ENCODE measurements around the gene DRC1. TPM values are rescaled to one million over a fixed set of nuclear protein-coding genes. Genes with fewer than 3 reads are reported as not detected.

The DRC1 gene
- total RNA-seq, 4 donors from 2014 or later = not detected

DNA sequence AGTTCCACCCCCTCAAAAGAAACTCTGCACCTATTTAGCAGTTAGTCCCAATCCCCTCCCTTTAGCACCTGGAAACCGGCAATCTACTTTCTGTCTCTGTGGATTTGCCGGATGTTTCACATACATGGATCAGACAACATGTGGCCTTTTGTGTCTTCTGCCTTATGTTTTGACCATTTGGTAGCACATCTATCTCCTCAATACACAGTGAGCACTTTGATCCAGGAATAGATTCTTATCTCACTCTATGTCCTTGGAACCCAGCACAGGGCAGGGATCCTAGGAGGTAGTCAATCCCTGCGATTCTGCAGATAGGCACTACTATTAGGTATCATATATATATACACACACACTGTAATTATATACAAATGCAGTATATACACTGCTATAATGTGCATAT, 80.0 kb downstream of the DRC1 start:
- H3K27ac ChIP-seq = no peak overlapping the region
- no peak for DNase-seq
- intact Hi-C loops (cut with DNase I; ENCODE audit: low total_unique reads) = no loop called here
- no peaks in the 10 kb centered on the region for H3K36me3 ChIP-seq
- 83 to 86% methylated on average over 3 of the region's 3 CpGs for WGBS, 2 donors (ENCODE audit: low coverage in 1 of 2)
- no peak for TF ChIP-seq POLR2A (IDR thresholded peaks at IDR 0.05)
- TF ChIP-seq, protein P1, sequence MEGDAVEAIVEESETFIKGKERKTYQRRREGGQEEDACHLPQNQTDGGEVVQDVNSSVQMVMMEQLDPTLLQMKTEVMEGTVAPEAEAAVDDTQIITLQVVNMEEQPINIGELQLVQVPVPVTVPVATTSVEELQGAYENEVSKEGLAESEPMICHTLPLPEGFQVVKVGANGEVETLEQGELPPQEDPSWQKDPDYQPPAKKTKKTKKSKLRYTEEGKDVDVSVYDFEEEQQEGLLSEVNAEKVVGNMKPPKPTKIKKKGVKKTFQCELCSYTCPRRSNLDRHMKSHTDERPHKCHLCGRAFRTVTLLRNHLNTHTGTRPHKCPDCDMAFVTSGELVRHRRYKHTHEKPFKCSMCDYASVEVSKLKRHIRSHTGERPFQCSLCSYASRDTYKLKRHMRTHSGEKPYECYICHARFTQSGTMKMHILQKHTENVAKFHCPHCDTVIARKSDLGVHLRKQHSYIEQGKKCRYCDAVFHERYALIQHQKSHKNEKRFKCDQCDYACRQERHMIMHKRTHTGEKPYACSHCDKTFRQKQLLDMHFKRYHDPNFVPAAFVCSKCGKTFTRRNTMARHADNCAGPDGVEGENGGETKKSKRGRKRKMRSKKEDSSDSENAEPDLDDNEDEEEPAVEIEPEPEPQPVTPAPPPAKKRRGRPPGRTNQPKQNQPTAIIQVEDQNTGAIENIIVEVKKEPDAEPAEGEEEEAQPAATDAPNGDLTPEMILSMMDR (IDR thresholded peaks at IDR 0.05) = no peak
- no peak for TF ChIP-seq POLR2AphosphoS5 (IDR thresholded peaks at IDR 0.05)
- no peaks in the 10 kb centered on the region for H3K27me3 ChIP-seq
- no peak overlapping the region for H3K4me3 ChIP-seq
- in situ Hi-C loops (cut with MboI; ENCODE audit: low pct_ligation_motif_present in 1 of 4, low pct_unique_long_range_greater_than_20kb in 1 of 4, low sequenced_read_pairs in 3 of 4) = no loop called here
- H3K4me1 ChIP-seq = no peaks in the 10 kb centered on the region
- H3K9me3 ChIP-seq = no peaks in the 10 kb centered on the region

GRCh38 chr2:26482211-26483026, 80.7 kb downstream of the DRC1 start:
- H3K4me3 ChIP-seq = no peak overlapping the region
- H3K4me1 ChIP-seq = no peaks in the 10 kb centered on the region
- intact Hi-C loops (cut with DNase I; ENCODE audit: low total_unique reads) = no loop called here
- TF ChIP-seq, protein P1 (IDR thresholded peaks at IDR 0.05) = no peak
- TF ChIP-seq POLR2AphosphoS5 (IDR thresholded peaks at IDR 0.05) (no peak), POLR2A (IDR thresholded peaks at IDR 0.05) (no peak), EP300 (IDR thresholded peaks at IDR 0.05; ENCODE audit: low read depth) (no peak)
- in situ Hi-C loops (cut with MboI; ENCODE audit: low pct_ligation_motif_present in 1 of 4, low pct_unique_long_range_greater_than_20kb in 1 of 4, low sequenced_read_pairs in 3 of 4) = no loop called here
- DNase-seq = no peak
- H3K27ac ChIP-seq = no peak overlapping the region
- no peaks in the 10 kb centered on the region for H3K27me3 ChIP-seq
- WGBS, 2 donors (ENCODE audit: low coverage in 1 of 2) = 82 to 89% methylated on average over 6 to 30 of the region's 30 CpGs
- no peaks in the 10 kb centered on the region for H3K9me3 ChIP-seq
- no peaks in the 10 kb centered on the region for H3K36me3 ChIP-seq

- intact Hi-C loops (cut with DNase I; ENCODE audit: low total_unique reads) = no loop called here
- no peaks in the 10 kb centered on the region for H3K36me3 ChIP-seq
- TF ChIP-seq POLR2AphosphoS5 (IDR thresholded peaks at IDR 0.05) = no peak
- no peak for TF ChIP-seq POLR2A (IDR thresholded peaks at IDR 0.05)
- TF ChIP-seq, protein P1 (IDR thresholded peaks at IDR 0.05) = no peak
- TF ChIP-seq EP300 (IDR thresholded peaks at IDR 0.05; ENCODE audit: low read depth) = no peak
- no peaks in the 10 kb centered on the region for H3K9me3 ChIP-seq
- H3K4me3 ChIP-seq = no peak overlapping the region
- H3K27me3 ChIP-seq = no peaks in the 10 kb centered on the region
- H3K27ac ChIP-seq = no peak overlapping the region
- no peaks in the 10 kb centered on the region for H3K4me1 ChIP-seq
- in situ Hi-C loops (cut with MboI; ENCODE audit: low pct_ligation_motif_present in 1 of 4, low pct_unique_long_range_greater_than_20kb in 1 of 4, low sequenced_read_pairs in 3 of 4) = no loop called here
- 92 to 98% methylated on average over 8 to 11 of the region's 11 CpGs for WGBS, 2 donors (ENCODE audit: low coverage in 1 of 2)
- DNase-seq = no peak
Measured at GRCh38 chr2:26483027-26483326, 81.3 kb downstream of the DRC1 start.

DNA sequence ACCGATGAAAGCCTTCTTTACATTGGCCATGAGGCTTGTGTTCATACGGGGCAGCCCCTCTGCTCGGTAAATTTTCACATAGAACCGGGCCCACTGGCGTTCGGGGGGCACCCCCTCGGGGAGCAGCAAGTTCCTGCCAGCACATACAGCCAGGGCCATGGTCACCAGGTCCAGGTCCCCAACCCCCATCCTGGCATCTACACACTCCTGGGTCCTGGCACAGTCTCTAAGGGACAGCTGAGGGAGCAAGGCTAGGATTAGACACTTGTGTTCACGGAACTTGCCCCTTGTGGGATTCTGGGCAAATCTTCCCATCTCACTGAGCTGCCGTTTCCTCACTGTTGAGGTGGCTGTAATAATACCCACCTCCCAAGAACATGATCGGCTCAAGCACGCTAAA, 81.8 kb downstream of the DRC1 start:
- H3K4me1 ChIP-seq = no peaks in the 10 kb centered on the region
- H3K27ac ChIP-seq = no peak overlapping the region
- no peak for TF ChIP-seq POLR2A (IDR thresholded peaks at IDR 0.05)
- no peak for TF ChIP-seq POLR2AphosphoS5 (IDR thresholded peaks at IDR 0.05)
- TF ChIP-seq, protein P1 (IDR thresholded peaks at IDR 0.05) = no peak
- TF ChIP-seq EP300 (IDR thresholded peaks at IDR 0.05; ENCODE audit: low read depth) = no peak
- no peaks in the 10 kb centered on the region for H3K9me3 ChIP-seq
- intact Hi-C loops (cut with DNase I; ENCODE audit: low total_unique reads) (no loop called here), in situ Hi-C loops (cut with MboI; ENCODE audit: low pct_ligation_motif_present in 1 of 4, low pct_unique_long_range_greater_than_20kb in 1 of 4, low sequenced_read_pairs in 3 of 4) (no loop called here)
- H3K4me3 ChIP-seq = no peak overlapping the region
- no peaks in the 10 kb centered on the region for H3K36me3 ChIP-seq
- DNase-seq = no peak
- no peaks in the 10 kb centered on the region for H3K27me3 ChIP-seq
- 81 to 100% methylated on average over 1 to 6 of the region's 11 CpGs for WGBS, 2 donors (ENCODE audit: low coverage in 1 of 2)
